Stomach smooth muscle (tissue), 2 donors: Measurements from ENCODE around the gene PRKAR1B.

Source experiments
- H3K27ac ChIP-seq: one replicate; pipeline ENCODE4 v1.7.0; 2013; ENCODE audit warnings: mild to moderate bottlenecking, low read length, inconsistent platforms
- H3K27me3 ChIP-seq, 2 donors: one replicate each; pipeline ENCODE4 v1.7.0; 2013; ENCODE audit warnings: low read length in 2 of 2; ENCODE audit not compliant: insufficient read depth in 2 of 2, control insufficient read depth in 1 of 2
- H3K36me3 ChIP-seq, 2 donors: one replicate each; pipeline ENCODE4 v1.7.0; 2013; ENCODE audit warnings: low read length in 2 of 2; ENCODE audit not compliant: control insufficient read depth in 2 of 2, insufficient read depth in 2 of 2
- H3K4me1 ChIP-seq: one replicate; pipeline ENCODE4 v1.7.0; 2013; ENCODE audit warnings: low read length; ENCODE audit not compliant: control insufficient read depth, insufficient read depth
- H3K4me3 ChIP-seq, 2 donors: one replicate each; pipeline ENCODE4 v1.7.0; 2013; ENCODE audit warnings: low read length in 2 of 2
- H3K9ac ChIP-seq, 2 donors: one replicate each; pipeline ENCODE4 v1.7.0; 2013; ENCODE audit warnings: low read length in 2 of 2, mild to moderate bottlenecking in 1 of 2
- H3K9me3 ChIP-seq, 2 donors: one replicate each; pipeline ENCODE4 v1.7.0; 2013; ENCODE audit warnings: low read length in 2 of 2; ENCODE audit not compliant: control insufficient read depth in 2 of 2
- donor health status: healthy.
- donor health status: Pancreatic carcinoma.

Gene PRKAR1B

GRCh38 chr7:707296-708000, 19.6 kb downstream of the PRKAR1B start:
- Histone ChIP-seq H3K4me3 (no peak overlapping the region), H3K9me3 (peaks cover 0 to 6% of the 10 kb centered on the region in 2 donors), H3K36me3 (no peaks in the 10 kb centered on the region), H3K27ac (no peak overlapping the region), H3K27me3 (peaks cover 0 to 10% of the 10 kb centered on the region in 2 donors), H3K9ac (no peak overlapping the region), H3K4me1 (peaks cover 5% of the 10 kb centered on the region)

- Histone ChIP-seq H3K27me3 (peaks cover 0 to 6% of the 10 kb centered on the region in 2 donors), H3K9ac (no peak overlapping the region), H3K27ac (no peak overlapping the region)
Measured at GRCh38 chr7:706721-707120, 20.4 kb downstream of the PRKAR1B start.

GRCh38 chr7:703049-703448, 24.0 kb downstream of the PRKAR1B start:
- no peaks in the 10 kb centered on the region for H3K27me3 ChIP-seq
- peaks cover 0 to 6% of the 10 kb centered on the region in 2 donors for H3K36me3 ChIP-seq
- no peak overlapping the region for H3K27ac ChIP-seq
- peaks cover 7% of the 10 kb centered on the region for H3K4me1 ChIP-seq
- no peak overlapping the region for H3K9ac ChIP-seq
- H3K4me3 ChIP-seq = no peak overlapping the region
- peaks cover 0 to 6% of the 10 kb centered on the region in 2 donors for H3K9me3 ChIP-seq

More at GRCh38 chr7:706721-707120, 20.4 kb downstream of the PRKAR1B start:
- H3K9me3 ChIP-seq = peaks cover 0 to 6% of the 10 kb centered on the region in 2 donors
- H3K4me1 ChIP-seq = peaks cover 5% of the 10 kb centered on the region
- H3K4me3 ChIP-seq = no peak overlapping the region
- no peaks in the 10 kb centered on the region for H3K36me3 ChIP-seq

DNA sequence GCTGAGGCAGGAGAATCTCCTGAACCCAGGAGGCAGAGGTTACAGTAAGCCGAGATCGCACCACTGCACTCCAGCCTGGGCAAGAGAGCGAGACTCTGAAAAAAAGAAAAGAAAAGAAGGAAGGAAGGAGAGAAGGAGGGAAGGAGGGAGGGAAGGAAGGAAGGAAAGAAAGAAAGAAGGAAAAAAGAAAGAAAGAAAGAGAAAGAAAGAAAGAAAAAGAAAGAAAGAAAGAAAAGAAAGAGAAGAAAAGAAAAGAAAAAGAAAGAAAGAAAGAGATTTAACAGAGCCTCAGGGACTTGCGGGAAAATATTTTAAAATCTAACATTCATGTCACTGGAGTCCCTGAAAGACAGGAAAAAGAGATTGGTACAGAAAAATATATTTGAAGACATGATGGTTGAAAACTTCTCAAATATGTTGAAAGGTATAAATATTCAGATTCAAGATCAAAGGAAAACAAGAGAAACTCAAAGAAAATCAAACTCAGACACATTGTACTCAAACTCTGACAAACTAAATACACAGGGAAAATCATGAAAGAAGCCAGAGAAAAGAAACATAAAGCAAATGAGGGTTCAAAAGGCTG, 25.9 kb downstream of the PRKAR1B start:
- no peaks in the 10 kb centered on the region for H3K27me3 ChIP-seq
- no peak overlapping the region for H3K9ac ChIP-seq

GRCh38 chr7:699476-700170, 27.5 kb downstream of the PRKAR1B start:
- Histone ChIP-seq H3K9ac (no peak overlapping the region), H3K4me1 (peaks cover 8% of the 10 kb centered on the region), H3K27me3 (no peaks in the 10 kb centered on the region), H3K4me3 (no peak overlapping the region), H3K36me3 (peaks cover 0 to 6% of the 10 kb centered on the region in 2 donors), H3K27ac (no peak overlapping the region), H3K9me3 (peaks cover 0 to 6% of the 10 kb centered on the region in 2 donors)

More for the DNA sequence above, 25.9 kb downstream of the PRKAR1B start:
- Histone ChIP-seq H3K9me3 (peaks cover 0 to 6% of the 10 kb centered on the region in 2 donors), H3K27ac (no peak overlapping the region), H3K4me3 (no peak overlapping the region), H3K4me1 (peaks cover 13% of the 10 kb centered on the region), H3K36me3 (peaks cover 0 to 6% of the 10 kb centered on the region in 2 donors)

- Histone ChIP-seq H3K9me3 (peaks cover 0 to 6% of the 10 kb centered on the region in 2 donors), H3K27ac (no peak overlapping the region), H3K4me3 (no peak overlapping the region), H3K4me1 (peaks cover 8% of the 10 kb centered on the region), H3K9ac (no peak overlapping the region), H3K27me3 (no peaks in the 10 kb centered on the region), H3K36me3 (peaks cover 0 to 6% of the 10 kb centered on the region in 2 donors)
Measured at GRCh38 chr7:698515-699475, 28.3 kb downstream of the PRKAR1B start.

DNA sequence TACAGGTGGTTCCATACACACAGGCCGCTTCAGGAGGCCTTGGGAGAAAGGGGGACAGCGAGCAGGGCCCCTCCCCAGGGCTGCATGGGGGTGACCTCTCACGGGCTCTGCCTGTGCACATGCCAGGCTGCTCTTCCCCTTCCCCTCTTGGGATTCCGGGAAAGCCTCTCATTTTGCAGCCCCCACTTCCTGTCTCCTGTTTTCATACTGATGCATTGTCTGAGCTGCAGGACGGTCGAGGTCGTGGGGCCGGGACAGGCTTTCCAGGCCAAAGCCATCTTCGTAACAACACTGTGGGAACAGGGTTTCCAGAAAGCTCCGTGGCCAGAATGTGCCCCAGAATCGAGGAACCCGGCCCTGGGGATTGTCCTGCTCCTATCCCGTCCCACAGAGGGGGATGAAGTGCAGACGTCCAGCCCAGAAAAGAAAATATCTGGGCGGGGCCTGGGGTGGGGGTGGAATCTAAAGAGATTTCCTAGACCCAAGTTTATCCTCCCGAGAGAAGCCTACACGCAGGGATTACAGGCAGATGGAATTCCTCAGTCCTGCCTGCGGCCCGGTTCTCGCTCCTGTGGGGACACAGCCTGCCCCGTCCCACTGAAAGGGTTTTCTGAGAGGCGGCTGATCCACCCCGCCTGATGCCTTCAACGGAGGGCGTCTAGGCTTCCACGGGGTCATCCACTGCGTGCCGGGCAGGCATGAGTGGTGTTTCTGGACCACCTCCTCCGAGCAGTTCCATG, 30.1 kb downstream of the PRKAR1B start:
- no peak overlapping the region for H3K9ac ChIP-seq
- peaks cover 0 to 6% of the 10 kb centered on the region in 2 donors for H3K36me3 ChIP-seq
- no peak overlapping the region for H3K4me3 ChIP-seq
- H3K9me3 ChIP-seq = no peaks in the 10 kb centered on the region
- no peaks in the 10 kb centered on the region for H3K27me3 ChIP-seq
- no peak overlapping the region for H3K27ac ChIP-seq
- peaks cover 8% of the 10 kb centered on the region for H3K4me1 ChIP-seq

GRCh38 chr7:696426-696811, 30.7 kb downstream of the PRKAR1B start:
- H3K4me1 ChIP-seq = peaks cover 8% of the 10 kb centered on the region
- H3K9me3 ChIP-seq = no peaks in the 10 kb centered on the region
- H3K4me3 ChIP-seq = no peak overlapping the region
- no peak overlapping the region for H3K9ac ChIP-seq
- no peak overlapping the region for H3K27ac ChIP-seq
- H3K27me3 ChIP-seq = no peaks in the 10 kb centered on the region
- peaks cover 0 to 6% of the 10 kb centered on the region in 2 donors for H3K36me3 ChIP-seq

- Histone ChIP-seq H3K9me3 (peaks cover 5 to 6% of the 10 kb centered on the region in 2 donors), H3K27me3 (no peaks in the 10 kb centered on the region), H3K4me3 (no peak overlapping the region), H3K9ac (no peak overlapping the region), H3K27ac (no peak overlapping the region), H3K4me1 (peaks cover 6% of the 10 kb centered on the region), H3K36me3 (peaks cover under 1 to 2% of the 10 kb centered on the region in 2 donors)
Measured at GRCh38 chr7:693280-693679, 33.8 kb downstream of the PRKAR1B start.
